AG04449 (cell line): Measurements from ENCODE around the gene NCAPD2.

Experiments used
- CTCF ChIA-PET: fragments of 350-600 bp; formaldehyde crosslinking; extraction: SDS; loops from one replicate; lab custom pipeline; 2021; ENCODE audit warnings: antibody characterized with exemption; lab: Yijun Ruan, JAX
- POLR2A ChIA-PET: fragments of 400-600, 350-600 bp; formaldehyde crosslinking; extraction: SDS; loops from one replicate; lab custom pipeline; 2020; ENCODE audit warnings: antibody characterized with exemption, inconsistent platforms; lab: Yijun Ruan, JAX
- DNase-seq: peaks from one replicate; pipeline ENCODE4 v3.0.0-alpha.2; 2010; ENCODE audit warnings: low read depth, low spot score
- H3K4me3 ChIP-seq: 2 replicates; pipeline ENCODE4 v1.5.1; 2011; ENCODE audit warnings: low read depth, mild to moderate bottlenecking, control low read depth, low read length
- CTCF ChIP-seq: IDR thresholded peaks from one replicate; pipeline ENCODE4 v1.5.1; 2011; ENCODE audit warnings: mild to moderate bottlenecking, moderate library complexity, low read length, control low read depth, inconsistent platforms; ENCODE audit not compliant: insufficient read depth; ENCODE audit errors: missing control alignments

The NCAPD2 gene

DNA sequence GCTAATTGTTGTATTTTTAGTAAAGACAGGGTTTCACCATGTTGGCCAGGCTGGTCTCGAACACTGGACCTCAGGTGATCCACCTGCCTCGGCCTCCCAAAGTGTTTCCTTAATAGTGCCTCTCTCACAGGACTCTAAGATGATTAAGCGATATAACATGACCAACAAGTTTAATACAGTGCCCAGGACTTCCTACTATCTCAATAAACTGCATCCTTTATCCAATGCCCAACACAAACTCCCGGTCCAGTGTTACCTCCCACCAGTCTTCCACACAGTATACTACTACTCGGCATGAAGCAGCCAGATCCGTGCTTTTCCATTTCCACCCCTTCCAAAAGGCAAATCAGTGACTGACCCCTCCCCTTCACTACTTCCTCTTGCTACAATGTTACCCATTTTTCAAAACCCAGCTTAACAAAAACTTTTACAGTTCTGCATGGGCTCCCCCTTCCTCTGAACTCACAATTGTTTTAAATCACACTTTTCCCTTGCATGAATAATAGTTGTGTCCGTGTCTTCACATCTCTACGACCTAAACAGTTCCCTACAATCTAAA lies 73.3 kb downstream of the NCAPD2 start:
- no peak for TF ChIP-seq CTCF
- POLR2A ChIA-PET = interaction anchor here (0.7 to 2.0 kb wide), 2 partner anchors 13 to 33 kb away, joined by 3 to 8 read pairs; partner anchors contain the start of gene GAPDH
- peak overlapping the region; percentile 98 for H3K4me3 ChIP-seq
- no peak for DNase-seq
- CTCF ChIA-PET = interaction anchor here (1.1 to 13.1 kb wide), 4 partner anchors 9 to 35 kb away, joined by 3 to 203 read pairs (median 4); partner anchors contain the start of gene IFFO1

DNA sequence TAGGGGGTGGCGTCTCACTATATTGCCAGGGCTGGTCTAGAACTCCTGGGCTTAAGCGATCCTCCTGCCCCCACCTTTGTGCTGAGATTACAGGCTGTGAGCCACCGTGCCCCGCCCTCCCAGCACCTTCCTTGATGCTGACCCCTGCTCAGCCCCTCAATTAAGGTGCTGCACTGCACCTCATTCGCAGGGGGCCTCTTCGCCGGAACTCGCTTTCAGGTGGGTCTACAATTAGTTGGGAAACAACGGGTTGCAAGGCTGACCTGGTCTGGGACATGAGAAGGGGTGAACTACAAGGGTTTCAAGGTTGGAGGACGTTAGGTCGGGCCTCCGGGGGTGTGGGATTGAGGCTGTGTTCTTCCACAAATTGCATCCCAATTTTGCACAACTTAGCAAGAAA lies 75.4 kb downstream of the NCAPD2 start:
- H3K4me3 ChIP-seq = no peak overlapping the region
- no peak for DNase-seq
- ChIA-PET CTCF (interaction anchor here (0.9 to 13.1 kb wide), 2 partner anchors 18 to 146 kb away, joined by 4 to 203 read pairs; partner anchors contain the start of gene IFFO1), POLR2A (interaction anchor here (1.4 kb wide), 2 partner anchors 37 to 99 kb away, joined by 4 to 5 read pairs; partner anchors contain the start of gene VAMP1)
- TF ChIP-seq CTCF = no peak

- ChIA-PET CTCF (interaction anchor here (1.1 to 2.4 kb wide), 8 partner anchors 9 to 35 kb away, joined by 3 to 10 read pairs (median 6); no protein-coding TSS in a partner anchor), POLR2A (interaction anchor here (1.5 kb wide), 1 partner anchor 36 kb away, joined by 7 read pairs; the partner anchor contains the start of gene GAPDH)
- no peak for TF ChIP-seq CTCF
- DNase-seq = no peak
- H3K4me3 ChIP-seq = no peak overlapping the region
Observed at GRCh38 chr12:6569786-6570185, 75.9 kb downstream of the NCAPD2 start.

GRCh38 chr12:6570264-6570887 lies 76.5 kb downstream of the NCAPD2 start:
- peak; percentile 60 for TF ChIP-seq CTCF
- ChIA-PET CTCF (interaction anchor here (0.7 to 2.4 kb wide), 13 partner anchors 10 to 256 kb away, joined by 3 to 10 read pairs (median 5); no protein-coding TSS in a partner anchor), POLR2A (interaction anchor here (1.5 kb wide), 1 partner anchor 36 kb away, joined by 7 read pairs; the partner anchor contains the start of gene GAPDH)
- DNase-seq = no peak
- H3K4me3 ChIP-seq = no peak overlapping the region

DNA sequence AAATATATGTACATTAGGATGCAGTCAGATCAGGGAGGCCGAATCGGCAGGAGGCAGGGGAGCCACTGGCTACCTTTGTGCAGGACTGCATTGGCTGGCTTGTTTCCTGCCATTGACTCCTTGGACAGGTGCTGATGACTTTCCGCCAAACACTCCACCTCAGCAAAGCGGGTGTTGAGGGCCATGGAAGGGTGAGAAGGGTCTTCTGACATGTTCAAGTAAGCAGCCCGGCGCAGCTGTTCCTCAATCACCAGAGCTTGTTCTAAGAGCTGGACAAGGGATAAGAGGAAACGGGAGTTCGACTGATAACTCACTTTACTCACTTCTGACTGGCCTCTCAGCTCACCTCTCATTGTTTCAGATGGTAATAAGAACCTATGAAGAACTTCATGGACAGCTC lies 79.1 kb downstream of the NCAPD2 start:
- DNase-seq = no peak
- ChIA-PET CTCF (interaction anchor here (0.7 to 2.9 kb wide), 5 partner anchors 9 to 151 kb away, joined by 3 to 11 read pairs (median 3); partner anchors contain the start of gene COPS7A), POLR2A (interaction anchor here (0.6 to 0.9 kb wide), 2 partner anchors 11 to 248 kb away, joined by 3 read pairs; no protein-coding TSS in a partner anchor)
- no peak overlapping the region for H3K4me3 ChIP-seq
- no peak for TF ChIP-seq CTCF
